Myocyte (in vitro differentiated cells): ENCODE data around the gene CRELD2. TPM values are rescaled to one million over a fixed set of nuclear protein-coding genes. Genes with fewer than 3 reads are reported as not detected.

Source experiments
- DNase-seq: peaks from one replicate; pipeline ENCODE4 v3.0.0-alpha.2; 2012; ENCODE audit warnings: low read depth
- polyA plus RNA-seq: library from polyadenylated mRNA; unstranded; fragments of >200 nt; gene quantifications from one replicate; pipeline ENCODE4 v1.2.1, GENCODE V29; 2012; ENCODE audit warnings: missing spikeins
- total RNA-seq: library from RNA; depleted of rRNA; stranded (reverse); fragments of >200 nt; gene quantifications from 2 replicates; pipeline ENCODE4 v1.2.3, GENCODE V29; 2014

CRELD2 gene
- 63.0 and 120 TPM in 2 replicates for total RNA-seq
- 75.8 TPM for polyA plus RNA-seq

DNA sequence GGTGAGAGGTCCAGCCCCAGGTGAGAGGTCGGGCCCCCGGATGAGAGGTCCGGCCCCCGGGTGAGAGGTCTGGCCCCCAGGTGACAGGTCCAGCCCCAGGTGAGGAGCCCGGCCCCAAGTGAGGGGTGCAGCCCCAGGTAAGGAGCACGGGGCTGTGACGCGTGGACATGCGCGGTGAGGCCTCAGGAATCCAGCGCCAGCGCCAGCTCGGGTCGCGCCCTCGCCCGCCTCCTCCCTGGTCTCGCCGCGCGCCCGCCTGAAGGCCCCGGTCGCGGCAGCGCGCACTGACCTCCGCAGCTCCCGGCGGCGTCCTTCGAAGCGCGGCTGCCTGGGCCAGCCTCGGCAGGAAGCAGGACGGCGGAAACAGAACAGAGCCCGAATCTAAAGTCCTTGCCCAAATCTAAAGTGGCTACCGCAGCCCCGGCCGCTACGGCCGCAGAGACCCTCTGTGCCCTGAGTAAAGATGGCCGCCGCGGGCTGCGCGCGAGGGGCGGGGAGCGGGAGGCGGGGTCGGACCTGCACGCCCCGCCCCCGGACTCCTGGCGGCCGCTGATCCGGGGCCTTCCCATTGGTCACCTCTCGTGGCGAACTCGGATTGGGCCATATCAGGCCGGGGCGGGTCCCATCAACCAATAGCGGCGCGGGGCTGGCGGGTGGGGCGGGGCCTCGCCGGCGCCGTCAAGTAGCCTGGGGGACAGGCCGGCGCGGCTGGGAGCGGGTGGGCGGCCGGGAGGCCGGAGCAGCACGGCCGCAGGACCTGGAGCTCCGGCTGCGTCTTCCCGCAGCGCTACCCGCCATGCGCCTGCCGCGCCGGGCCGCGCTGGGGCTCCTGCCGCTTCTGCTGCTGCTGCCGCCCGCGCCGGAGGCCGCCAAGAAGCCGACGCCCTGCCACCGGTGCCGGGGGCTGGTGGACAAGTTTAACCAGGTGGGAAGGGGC is at the start of gene CRELD2, which contains the start of gene ALG12:
TSS of gene CRELD2 (plus strand) at position 661 of the 937 bp plus-strand sequence. CDS start at position 797, 136 bp downstream.
TSS of gene ALG12 (minus strand) at position 465 of the 937 bp plus-strand sequence. CDS start 4,673 bp downstream, outside the sequence.
- peak; percentile 97 for DNase-seq

- no peak for DNase-seq
Observed at GRCh38 chr22:49869086-49869830, 49.2 kb upstream of the CRELD2 start.

GRCh38 chr22:49869845-49870712 is 48.4 kb upstream of the CRELD2 start:
- DNase-seq: no peak

- no peak for DNase-seq
Observed at GRCh38 chr22:49871482-49871881, 47.0 kb upstream of the CRELD2 start.

DNA sequence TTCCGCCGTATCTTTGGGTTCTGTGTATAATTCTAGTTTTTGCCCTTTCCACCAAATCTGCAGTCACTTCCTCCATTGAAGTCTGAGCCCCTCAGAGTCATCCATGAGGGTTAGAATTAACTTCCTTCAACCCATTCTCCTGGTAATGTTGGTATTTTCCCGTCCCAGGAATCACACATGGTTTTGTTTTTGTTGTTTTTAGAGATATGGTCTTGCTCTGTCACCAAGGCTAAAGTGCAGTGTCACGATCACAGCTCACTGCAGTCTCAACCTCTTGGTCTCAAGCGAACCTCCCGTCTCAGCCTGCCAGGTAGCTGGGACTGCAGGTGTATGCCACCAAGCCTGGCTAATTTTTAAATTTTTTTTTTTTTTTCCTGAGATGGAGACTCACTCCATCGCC is 46.1 kb upstream of the CRELD2 start:
- no peak for DNase-seq

- DNase-seq: no peak
Observed at GRCh38 chr22:49873228-49873940, 45.0 kb upstream of the CRELD2 start.

- DNase-seq: no peak
Observed at GRCh38 chr22:49877642-49878041, 40.8 kb upstream of the CRELD2 start.

GRCh38 chr22:49878206-49878605 is 40.2 kb upstream of the CRELD2 start:
- DNase-seq: peak; percentile 61

- no peak for DNase-seq
Observed at GRCh38 chr22:49879871-49880270, 38.6 kb upstream of the CRELD2 start.

DNA sequence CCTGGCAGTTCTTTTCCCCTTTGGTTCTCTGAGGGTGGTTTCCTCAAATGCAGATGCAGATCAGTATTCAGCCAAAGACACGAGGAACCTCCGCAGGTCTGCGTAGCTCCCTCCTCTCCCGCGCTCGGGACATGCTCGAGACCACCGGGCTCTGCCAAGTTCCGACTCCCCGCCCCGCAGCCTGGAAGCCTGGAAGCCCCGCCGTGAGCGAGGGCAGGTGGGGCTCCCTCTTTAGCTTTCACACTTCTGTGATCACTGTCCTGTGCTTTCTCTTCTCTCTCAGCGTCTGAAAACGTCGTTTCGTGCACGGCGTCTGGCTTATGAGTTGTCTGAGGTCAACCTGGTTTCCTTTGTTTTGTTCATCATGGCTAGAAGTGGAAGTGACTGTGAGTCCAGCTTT is 38.2 kb upstream of the CRELD2 start:
- no peak for DNase-seq

GRCh38 chr22:49881856-49882255 is 36.6 kb upstream of the CRELD2 start:
- no peak for DNase-seq

GRCh38 chr22:49882519-49883293 is 35.7 kb upstream of the CRELD2 start:
- no peak for DNase-seq

DNA sequence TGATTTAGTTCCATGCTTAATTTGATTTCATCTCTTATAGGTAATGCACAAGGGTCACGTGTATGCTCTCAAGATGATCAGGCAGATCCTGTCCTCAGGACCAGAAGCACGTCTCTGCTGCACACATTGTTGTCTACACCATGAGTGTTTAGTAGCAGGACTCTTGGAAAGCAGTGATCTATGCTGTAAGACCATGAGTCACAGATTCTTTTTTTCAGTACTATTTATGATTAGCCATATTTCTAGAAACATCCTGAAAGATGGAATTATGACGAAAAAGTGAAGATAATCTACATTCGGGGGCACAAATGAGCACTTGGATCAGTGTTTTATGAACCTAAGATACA is 35.2 kb upstream of the CRELD2 start:
- no peak for DNase-seq

GRCh38 chr22:49884075-49884474 is 34.4 kb upstream of the CRELD2 start:
- DNase-seq: no peak

- DNase-seq: no peak
Observed at GRCh38 chr22:49884503-49885260, 33.8 kb upstream of the CRELD2 start.

- no peak for DNase-seq
Observed at GRCh38 chr22:49885281-49885680, 33.2 kb upstream of the CRELD2 start.

DNA sequence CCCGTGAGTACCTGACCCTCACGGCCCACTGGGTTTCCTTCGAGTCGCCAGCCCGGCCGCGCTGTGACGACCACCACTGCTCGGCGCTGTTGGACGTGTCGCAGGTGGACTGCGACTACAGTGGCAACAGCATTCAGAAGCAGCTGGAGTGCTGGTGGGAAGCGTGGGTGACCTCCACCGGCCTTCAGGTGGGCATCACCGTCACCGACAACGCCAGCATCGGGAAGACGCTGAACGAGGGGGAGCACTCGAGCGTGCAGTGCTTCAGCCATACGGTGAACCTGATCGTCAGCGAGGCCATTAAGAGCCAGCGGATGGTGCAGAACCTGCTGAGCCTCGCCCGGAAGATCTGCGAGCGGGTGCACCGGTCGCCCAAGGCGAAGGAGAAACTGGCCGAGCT is 32.6 kb upstream of the CRELD2 start:
- no peak for DNase-seq

- DNase-seq: no peak
Observed at GRCh38 chr22:49886346-49887063, 31.9 kb upstream of the CRELD2 start.
